ENCODE measurements around the gene DRP2. TPM values are rescaled to one million over a fixed set of nuclear protein-coding genes. Genes with fewer than 3 reads are reported as not detected.

Gene DRP2
- total RNA-seq, 1 experiment from 2014 or later: 0.64 TPM

GRCh38 chrX:101190736-101191135 is 28.9 kb upstream of the DRP2 start (continued):
- TF ChIP-seq, protein P1, sequence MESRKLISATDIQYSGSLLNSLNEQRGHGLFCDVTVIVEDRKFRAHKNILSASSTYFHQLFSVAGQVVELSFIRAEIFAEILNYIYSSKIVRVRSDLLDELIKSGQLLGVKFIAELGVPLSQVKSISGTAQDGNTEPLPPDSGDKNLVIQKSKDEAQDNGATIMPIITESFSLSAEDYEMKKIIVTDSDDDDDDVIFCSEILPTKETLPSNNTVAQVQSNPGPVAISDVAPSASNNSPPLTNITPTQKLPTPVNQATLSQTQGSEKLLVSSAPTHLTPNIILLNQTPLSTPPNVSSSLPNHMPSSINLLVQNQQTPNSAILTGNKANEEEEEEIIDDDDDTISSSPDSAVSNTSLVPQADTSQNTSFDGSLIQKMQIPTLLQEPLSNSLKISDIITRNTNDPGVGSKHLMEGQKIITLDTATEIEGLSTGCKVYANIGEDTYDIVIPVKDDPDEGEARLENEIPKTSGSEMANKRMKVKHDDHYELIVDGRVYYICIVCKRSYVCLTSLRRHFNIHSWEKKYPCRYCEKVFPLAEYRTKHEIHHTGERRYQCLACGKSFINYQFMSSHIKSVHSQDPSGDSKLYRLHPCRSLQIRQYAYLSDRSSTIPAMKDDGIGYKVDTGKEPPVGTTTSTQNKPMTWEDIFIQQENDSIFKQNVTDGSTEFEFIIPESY (IDR thresholded peaks at IDR 0.05; ENCODE audit: extremely low read depth, insufficient replicate concordance, low read length): no peak
- TF ChIP-seq RAD21 (IDR thresholded peaks at IDR 0.05; ENCODE audit: low read depth): no peak

GRCh38 chrX:101191217-101191750 is 28.3 kb upstream of the DRP2 start:
- POLR2A ChIA-PET: no interaction called here
- no peak for ATAC-seq
- Histone ChIP-seq H3K9ac (ENCODE audit: low read length) (no peak overlapping the region), H3K9me3 (ENCODE audit: control insufficient read depth in 1 of 2, insufficient read depth in 1 of 2, low read depth in 1 of 2, low read length in 2 of 2) (no peaks in the 10 kb centered on the region), H4K20me1 (ENCODE audit: insufficient read depth) (no peaks in the 10 kb centered on the region), H3K4me1 (ENCODE audit: control insufficient read depth in 1 of 2, insufficient read depth in 2 of 2, low read length in 2 of 2) (no peaks in the 10 kb centered on the region), H3K36me3 (ENCODE audit: control insufficient read depth in 1 of 2, insufficient read depth in 2 of 2, low read length in 2 of 2) (no peaks in the 10 kb centered on the region), H3K9me2 (ENCODE audit: insufficient read depth) (no peaks in the 10 kb centered on the region), H3K27me3 (ENCODE audit: insufficient read depth, low read length) (no peaks in the 10 kb centered on the region), H2AFZ (ENCODE audit: low read depth, low read length, poor library complexity, severe bottlenecking) (no peak overlapping the region), H3K27ac (ENCODE audit: low read depth, low read length) (no peak overlapping the region), H3K79me2 (ENCODE audit: insufficient read depth, low read length) (no peaks in the 10 kb centered on the region), H3K4me2 (ENCODE audit: low read length) (no peak overlapping the region), H3K4me3 (replicated peaks in 1 of 2; ENCODE audit: low read depth in 1 of 2, low read length in 2 of 2) (no peak overlapping the region)
- RAD21 ChIA-PET (ENCODE audit: low non-redundant PET in 1 of 2, low total read pairs in 2 of 2, uncharacterized antibody in 2 of 2, unreplicated experiment in 2 of 2): no interaction called here
- DNase-seq (ENCODE audit: low read depth, low spot score): no peak
- TF ChIP-seq SP1 (IDR thresholded peaks at IDR 0.05; ENCODE audit: low read depth): no peak
- TF ChIP-seq RAD21 (IDR thresholded peaks at IDR 0.05; ENCODE audit: low read depth): no peak
- TF ChIP-seq, protein P2, sequence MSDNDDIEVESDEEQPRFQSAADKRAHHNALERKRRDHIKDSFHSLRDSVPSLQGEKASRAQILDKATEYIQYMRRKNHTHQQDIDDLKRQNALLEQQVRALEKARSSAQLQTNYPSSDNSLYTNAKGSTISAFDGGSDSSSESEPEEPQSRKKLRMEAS (IDR thresholded peaks at IDR 0.05): no peak
- no peak for TF ChIP-seq CEBPB (IDR thresholded peaks at IDR 0.05; ENCODE audit: low read depth)
- TF ChIP-seq FOSL1 (IDR thresholded peaks at IDR 0.05; ENCODE audit: low read depth): no peak
- TF ChIP-seq POLR2A (IDR thresholded peaks at IDR 0.05; ENCODE audit: borderline replicate concordance, extremely low read depth, insufficient read depth, insufficient read length): no peak
- TF ChIP-seq, protein P3, sequence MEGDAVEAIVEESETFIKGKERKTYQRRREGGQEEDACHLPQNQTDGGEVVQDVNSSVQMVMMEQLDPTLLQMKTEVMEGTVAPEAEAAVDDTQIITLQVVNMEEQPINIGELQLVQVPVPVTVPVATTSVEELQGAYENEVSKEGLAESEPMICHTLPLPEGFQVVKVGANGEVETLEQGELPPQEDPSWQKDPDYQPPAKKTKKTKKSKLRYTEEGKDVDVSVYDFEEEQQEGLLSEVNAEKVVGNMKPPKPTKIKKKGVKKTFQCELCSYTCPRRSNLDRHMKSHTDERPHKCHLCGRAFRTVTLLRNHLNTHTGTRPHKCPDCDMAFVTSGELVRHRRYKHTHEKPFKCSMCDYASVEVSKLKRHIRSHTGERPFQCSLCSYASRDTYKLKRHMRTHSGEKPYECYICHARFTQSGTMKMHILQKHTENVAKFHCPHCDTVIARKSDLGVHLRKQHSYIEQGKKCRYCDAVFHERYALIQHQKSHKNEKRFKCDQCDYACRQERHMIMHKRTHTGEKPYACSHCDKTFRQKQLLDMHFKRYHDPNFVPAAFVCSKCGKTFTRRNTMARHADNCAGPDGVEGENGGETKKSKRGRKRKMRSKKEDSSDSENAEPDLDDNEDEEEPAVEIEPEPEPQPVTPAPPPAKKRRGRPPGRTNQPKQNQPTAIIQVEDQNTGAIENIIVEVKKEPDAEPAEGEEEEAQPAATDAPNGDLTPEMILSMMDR (IDR thresholded peaks at IDR 0.05 in 2 of 3, conservative IDR thresholded peaks at IDR 0.05 in 1 of 3; ENCODE audit: borderline replicate concordance in 1 of 3, insufficient read depth in 1 of 3, low read depth in 2 of 3, low read length in 2 of 3): no peak
- TF ChIP-seq EGR1 (IDR thresholded peaks at IDR 0.05; ENCODE audit: low read depth): no peak
- no peak for TF ChIP-seq ZFX (IDR thresholded peaks at IDR 0.05)
- no peak for TF ChIP-seq JUND (IDR thresholded peaks at IDR 0.05)
- no peak for TF ChIP-seq CBX3 (IDR thresholded peaks at IDR 0.05; ENCODE audit: low read depth)
- TF ChIP-seq, protein P1 (IDR thresholded peaks at IDR 0.05; ENCODE audit: extremely low read depth, insufficient replicate concordance, low read length): no peak
- TF ChIP-seq, protein P4, sequence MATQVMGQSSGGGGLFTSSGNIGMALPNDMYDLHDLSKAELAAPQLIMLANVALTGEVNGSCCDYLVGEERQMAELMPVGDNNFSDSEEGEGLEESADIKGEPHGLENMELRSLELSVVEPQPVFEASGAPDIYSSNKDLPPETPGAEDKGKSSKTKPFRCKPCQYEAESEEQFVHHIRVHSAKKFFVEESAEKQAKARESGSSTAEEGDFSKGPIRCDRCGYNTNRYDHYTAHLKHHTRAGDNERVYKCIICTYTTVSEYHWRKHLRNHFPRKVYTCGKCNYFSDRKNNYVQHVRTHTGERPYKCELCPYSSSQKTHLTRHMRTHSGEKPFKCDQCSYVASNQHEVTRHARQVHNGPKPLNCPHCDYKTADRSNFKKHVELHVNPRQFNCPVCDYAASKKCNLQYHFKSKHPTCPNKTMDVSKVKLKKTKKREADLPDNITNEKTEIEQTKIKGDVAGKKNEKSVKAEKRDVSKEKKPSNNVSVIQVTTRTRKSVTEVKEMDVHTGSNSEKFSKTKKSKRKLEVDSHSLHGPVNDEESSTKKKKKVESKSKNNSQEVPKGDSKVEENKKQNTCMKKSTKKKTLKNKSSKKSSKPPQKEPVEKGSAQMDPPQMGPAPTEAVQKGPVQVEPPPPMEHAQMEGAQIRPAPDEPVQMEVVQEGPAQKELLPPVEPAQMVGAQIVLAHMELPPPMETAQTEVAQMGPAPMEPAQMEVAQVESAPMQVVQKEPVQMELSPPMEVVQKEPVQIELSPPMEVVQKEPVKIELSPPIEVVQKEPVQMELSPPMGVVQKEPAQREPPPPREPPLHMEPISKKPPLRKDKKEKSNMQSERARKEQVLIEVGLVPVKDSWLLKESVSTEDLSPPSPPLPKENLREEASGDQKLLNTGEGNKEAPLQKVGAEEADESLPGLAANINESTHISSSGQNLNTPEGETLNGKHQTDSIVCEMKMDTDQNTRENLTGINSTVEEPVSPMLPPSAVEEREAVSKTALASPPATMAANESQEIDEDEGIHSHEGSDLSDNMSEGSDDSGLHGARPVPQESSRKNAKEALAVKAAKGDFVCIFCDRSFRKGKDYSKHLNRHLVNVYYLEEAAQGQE (IDR thresholded peaks at IDR 0.05; ENCODE audit: low read depth): no peak
- no peak for TF ChIP-seq YY1 (IDR thresholded peaks at IDR 0.05; ENCODE audit: extremely low read depth, insufficient replicate concordance, low read depth, low read length)
- no peak for TF ChIP-seq EZH2phosphoT487 (IDR thresholded peaks at IDR 0.05; ENCODE audit: borderline replicate concordance)
- no TSS peak for BruUV-seq (replicated peaks)
- intact Hi-C loops (cut with micrococcal nuclease): no loop called here
- CTCF ChIA-PET: no interaction called here
